HEK293 (cell line): ENCODE data around the gene MED13L.

Experiments
- CTCF ChIA-PET: fragments of 350-600 bp; formaldehyde crosslinking; extraction: SDS; loops from one replicate; lab custom pipeline; 2021; ENCODE audit warnings: antibody characterized with exemption; lab: Yijun Ruan, JAX
- POLR2A ChIA-PET: fragments of 300-600 bp; formaldehyde crosslinking; extraction: SDS; loops from one replicate; lab custom pipeline; 2020; ENCODE audit warnings: antibody characterized with exemption, inconsistent platforms; lab: Yijun Ruan, JAX
- H3K27ac ChIP-seq: fragments of 200-500 bp; sonication (Bioruptor generic); 2 replicates; pipeline ENCODE4 v1.5.1; 2014; ENCODE audit warnings: low read depth, low read length, control low read depth, inconsistent platforms; ENCODE audit errors: extremely low read depth
- H3K36me3 ChIP-seq, 2 experiments: fragments of 200-500 bp in 1 of 2; sonication (Bioruptor generic) in 1 of 2; 1 replicate in 1 of 2; 2 replicates in 1 of 2; pipeline ENCODE4 v1.5.1; 2014 to 2017; ENCODE audit warnings: inconsistent platforms in 2 of 2, low read length in 2 of 2; ENCODE audit not compliant: control insufficient read depth in 2 of 2, insufficient read depth in 1 of 2
- H3K4me1 ChIP-seq: fragments of 200-500 bp; sonication (Bioruptor generic); 2 replicates; pipeline ENCODE4 v1.5.1; 2014; ENCODE audit warnings: mild to moderate bottlenecking, low read length, inconsistent platforms; ENCODE audit not compliant: control insufficient read depth, insufficient read depth
- H3K4me3 ChIP-seq: 2 replicates; pipeline ENCODE4 v1.5.1; 2011; ENCODE audit warnings: low read depth, mild to moderate bottlenecking, control low read depth, low read length, moderate library complexity
- H3K9me3 ChIP-seq: fragments of 200-500 bp; sonication (Bioruptor generic); 2 replicates; pipeline ENCODE4 v1.5.1; 2014; ENCODE audit warnings: low read depth, low read length, inconsistent platforms; ENCODE audit not compliant: control insufficient read depth, insufficient read depth
- GLI2 ChIP-seq: fragments of 450-650 bp; formaldehyde crosslinking; IDR thresholded peaks from 2 replicates; pipeline ENCODE4; 2017; ENCODE audit warnings: missing biosample characterization, missing genetic modification characterization, low read depth, borderline replicate concordance
- HIC1 ChIP-seq: fragments of 450-650 bp; formaldehyde crosslinking; IDR thresholded peaks from 2 replicates; pipeline ENCODE4 v1.5.1; 2016; ENCODE audit warnings: missing biosample characterization, missing genetic modification characterization
- HOXD13 ChIP-seq: sonication (generic); formaldehyde crosslinking; IDR thresholded peaks from 2 replicates; pipeline ENCODE4 v1.8.0; 2022; ENCODE audit warnings: missing genetic modification reagents, borderline replicate concordance
- PRDM10 ChIP-seq: fragments of 450-650 bp; formaldehyde crosslinking; IDR thresholded peaks from 2 replicates; pipeline ENCODE4 v1.5.1; 2016; ENCODE audit warnings: missing biosample characterization, missing genetic modification characterization
- PRDM6 ChIP-seq: fragments of 450-650 bp; formaldehyde crosslinking; IDR thresholded peaks from 2 replicates; pipeline ENCODE4 v1.5.1; 2017; ENCODE audit warnings: missing biosample characterization, missing genetic modification characterization
- WT1 ChIP-seq: fragments of 450-650 bp; formaldehyde crosslinking; IDR thresholded peaks from 2 replicates; pipeline ENCODE4 v1.5.1; 2016; ENCODE audit warnings: missing biosample characterization, missing genetic modification characterization
- ZNF10 ChIP-seq: fragments of 450-650 bp; formaldehyde crosslinking; IDR thresholded peaks from 2 replicates; pipeline ENCODE4 v1.5.1; 2017; ENCODE audit warnings: missing biosample characterization, missing genetic modification characterization
- ZNF121 ChIP-seq: fragments of 450-650 bp; formaldehyde crosslinking; IDR thresholded peaks from 2 replicates; pipeline ENCODE4 v1.5.1; 2016; ENCODE audit warnings: missing biosample characterization, missing genetic modification characterization
- ZNF148 ChIP-seq: fragments of 450-650 bp; formaldehyde crosslinking; IDR thresholded peaks from 2 replicates; pipeline ENCODE4 v1.5.0; 2017; ENCODE audit warnings: missing biosample characterization, missing genetic modification characterization, borderline replicate concordance
- ZNF175 ChIP-seq: fragments of 450-650 bp; formaldehyde crosslinking; IDR thresholded peaks from 2 replicates; pipeline ENCODE4 v1.5.1; 2016; ENCODE audit warnings: missing biosample characterization, missing genetic modification characterization
- ZNF19 ChIP-seq: fragments of 450-650 bp; formaldehyde crosslinking; IDR thresholded peaks from 2 replicates; pipeline ENCODE4; 2016; ENCODE audit warnings: missing biosample characterization, missing genetic modification characterization, low read depth
- ZNF214 ChIP-seq: fragments of 450-650 bp; formaldehyde crosslinking; IDR thresholded peaks from 2 replicates; pipeline ENCODE4 v1.5.1; 2017; ENCODE audit warnings: missing biosample characterization, mild to moderate bottlenecking, missing genetic modification characterization, borderline replicate concordance
- ZNF24 ChIP-seq: fragments of 450-650 bp; formaldehyde crosslinking; IDR thresholded peaks from 2 replicates; pipeline ENCODE4 v1.5.1; 2016; ENCODE audit warnings: missing biosample characterization, missing genetic modification characterization
- ZNF274 ChIP-seq, 2 experiments: fragments of 200-500 bp in 1 of 2; fragments of 450-650 bp in 1 of 2; sonication (Bioruptor generic) in 1 of 2; formaldehyde crosslinking in 1 of 2; IDR thresholded peaks; 2 replicates each; pipeline versions ENCODE4 v1.5.1 to v1.6.1; 2014 to 2016; ENCODE audit warnings: borderline replicate concordance in 1 of 2, inconsistent platforms in 1 of 2, low read length in 1 of 2, missing biosample characterization in 1 of 2, missing genetic modification characterization in 1 of 2
- ZNF341 ChIP-seq: fragments of 450-650 bp; formaldehyde crosslinking; IDR thresholded peaks from 2 replicates; pipeline ENCODE4; 2016; ENCODE audit warnings: low read depth, missing biosample characterization, missing genetic modification characterization
- ZNF561 ChIP-seq: fragments of 450-650 bp; IDR thresholded peaks from 2 replicates; pipeline ENCODE4 v1.5.1; 2018; ENCODE audit warnings: missing biosample characterization, missing genetic modification characterization, borderline replicate concordance
- ZSCAN18 ChIP-seq: fragments of 450-650 bp; formaldehyde crosslinking; IDR thresholded peaks from 2 replicates; pipeline ENCODE4 v1.5.1; 2016; ENCODE audit warnings: missing biosample characterization, missing genetic modification characterization
- TF ChIP-seq, protein P1 (sequence below): IDR thresholded peaks from 2 replicates; pipeline ENCODE4 v1.6.1; 2011; ENCODE audit warnings: mild to moderate bottlenecking, low read depth, low read length, borderline replicate concordance

MED13L gene

DNA sequence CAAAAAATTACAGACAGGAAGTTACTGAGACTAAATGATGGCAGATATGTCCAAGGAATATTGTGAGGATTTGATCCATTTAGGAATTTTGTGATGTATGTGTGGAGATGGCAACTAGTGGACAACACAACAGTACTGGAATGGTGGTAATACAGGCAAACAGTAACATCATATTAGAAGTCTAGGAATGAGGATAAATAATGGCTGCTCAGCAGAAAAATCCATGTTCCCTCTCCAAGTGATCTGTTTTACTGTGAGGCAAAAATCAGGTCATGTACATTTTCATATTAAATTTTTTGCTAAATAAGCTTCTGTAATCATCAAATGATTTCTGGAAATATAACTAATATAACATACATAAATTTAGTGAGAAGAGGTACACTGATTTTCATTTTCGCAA is 108.4 kb downstream of the MED13L start:
- Histone ChIP-seq H3K27ac (no peak overlapping the region), H3K4me1 (peaks cover 16% of the 10 kb centered on the region; the same call in 1 of the 2 replicates), H3K4me3 (no peak overlapping the region), H3K9me3 (no peaks in the 10 kb centered on the region)
- no peak for TF ChIP-seq HIC1 (tag by site-specific recombination)
- TF ChIP-seq, protein P1, sequence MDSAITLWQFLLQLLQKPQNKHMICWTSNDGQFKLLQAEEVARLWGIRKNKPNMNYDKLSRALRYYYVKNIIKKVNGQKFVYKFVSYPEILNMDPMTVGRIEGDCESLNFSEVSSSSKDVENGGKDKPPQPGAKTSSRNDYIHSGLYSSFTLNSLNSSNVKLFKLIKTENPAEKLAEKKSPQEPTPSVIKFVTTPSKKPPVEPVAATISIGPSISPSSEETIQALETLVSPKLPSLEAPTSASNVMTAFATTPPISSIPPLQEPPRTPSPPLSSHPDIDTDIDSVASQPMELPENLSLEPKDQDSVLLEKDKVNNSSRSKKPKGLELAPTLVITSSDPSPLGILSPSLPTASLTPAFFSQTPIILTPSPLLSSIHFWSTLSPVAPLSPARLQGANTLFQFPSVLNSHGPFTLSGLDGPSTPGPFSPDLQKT: no peak
- TF ChIP-seq HOXD13 (CRISPR knock-in tag): no peak
- no peak for TF ChIP-seq ZNF341 (tag by site-specific recombination)
- no peak for TF ChIP-seq ZNF561 (tag by site-specific recombination)
- no peak for TF ChIP-seq ZNF19
- TF ChIP-seq ZNF24 (tag by site-specific recombination): no peak
- TF ChIP-seq PRDM6 (tag by site-specific recombination): no peak
- TF ChIP-seq ZNF175 (tag by site-specific recombination): no peak
- no peak for TF ChIP-seq ZNF10
- no peak for TF ChIP-seq ZNF274 (IDR thresholded peaks at IDR 0.05; ENCODE audit: low read length)
- TF ChIP-seq ZNF274 (tag by site-specific recombination; IDR thresholded peaks at IDR 0.05; ENCODE audit: borderline replicate concordance): no peak
- TF ChIP-seq PRDM10 (tag by site-specific recombination): no peak
- TF ChIP-seq GLI2 (tag by site-specific recombination): no peak
- TF ChIP-seq ZSCAN18: no peak
- TF ChIP-seq ZNF121 (tag by site-specific recombination): no peak
- no peak for TF ChIP-seq ZNF148 (tag by site-specific recombination)
- no peak for TF ChIP-seq WT1
- TF ChIP-seq ZNF214 (tag by site-specific recombination): no peak
- TF ChIP-seq, all 188 proteins: peak for 0
- POLR2A ChIA-PET: no interaction called here
- H3K36me3 ChIP-seq: no peaks in the 10 kb centered on the region
- CTCF ChIA-PET: no interaction called here
